WTC11 (cell line): Measurements from ENCODE around the gene PCDHA5. TPM values are rescaled to one million over a fixed set of nuclear protein-coding genes. Genes with fewer than 3 reads are reported as not detected.
"Not testable (repeated sequence)": the region's sequence is repeated elsewhere in the genome, so short reads cannot be mapped to it uniquely, and the experiment has no call there.

Experiments
- ATAC-seq: fragments of 200-7000 bp; cut with Tn5 transposase; 2 replicates; pipeline ENCODE4 v1.10.0; 2021; ENCODE audit warnings: mild to moderate bottlenecking, moderate library complexity
- CTCF ChIA-PET: fragments of 300-600 bp; sonication (Branson Sonifier 250); formaldehyde crosslinking; loops from one replicate; lab custom pipeline; 2021; ENCODE audit warnings: antibody characterized with exemption; lab: Charles Lee
- POLR2A ChIA-PET: fragments of 350-600 bp; sonication (Branson Sonifier 250); formaldehyde crosslinking; loops from one replicate; lab custom pipeline; 2021; ENCODE audit warnings: antibody characterized with exemption; lab: Charles Lee
- DNase-seq: peaks from one replicate; pipeline ENCODE4 v3.0.0; 2021; ENCODE audit warnings: low spot score
- H3K27ac Mint-ChIP-seq: 2 replicates; pipeline ENCODE4 v1.8.0; 2021; ENCODE audit warnings: mixed read lengths
- H3K27me3 Mint-ChIP-seq: 2 replicates; pipeline ENCODE4 v1.8.0; 2021; ENCODE audit warnings: low read depth, mild to moderate bottlenecking, moderate library complexity, mixed read lengths
- H3K36me3 Mint-ChIP-seq: 2 replicates; pipeline ENCODE4 v1.8.0; 2021; ENCODE audit warnings: mixed read lengths
- H3K4me1 Mint-ChIP-seq: 2 replicates; pipeline ENCODE4 v1.8.0; 2022; ENCODE audit warnings: mixed read lengths
- H3K4me3 Mint-ChIP-seq: 2 replicates; pipeline ENCODE4 v1.8.0; 2021; ENCODE audit warnings: mild to moderate bottlenecking, moderate library complexity, mixed read lengths
- H3K9me3 Mint-ChIP-seq: 2 replicates; pipeline ENCODE4 v1.8.0; 2021; ENCODE audit warnings: mixed read lengths
- CREM ChIP-seq: sonication (generic); formaldehyde crosslinking; IDR thresholded peaks from 2 replicates; pipeline ENCODE4 v1.8.1; 2022; ENCODE audit warnings: mild to moderate bottlenecking, missing genetic modification reagents, moderate library complexity
- ESRRA ChIP-seq: sonication (generic); formaldehyde crosslinking; IDR thresholded peaks from 2 replicates; pipeline ENCODE4 v1.8.1; 2022; ENCODE audit warnings: mild to moderate bottlenecking, missing genetic modification reagents, borderline replicate concordance
- GTF2I ChIP-seq: fragments of 250-450 bp; sonication (Bioruptor Pico); conservative IDR thresholded peaks from 2 replicates; pipeline ENCODE4 v1.4.0; 2021; ENCODE audit warnings: mild to moderate bottlenecking
- MYBL2 ChIP-seq: sonication (generic); formaldehyde crosslinking; IDR thresholded peaks from 2 replicates; pipeline ENCODE4 v1.8.1; 2023; ENCODE audit warnings: mild to moderate bottlenecking, moderate library complexity, missing genetic modification reagents
- NR3C1 ChIP-seq: sonication (generic); formaldehyde crosslinking; conservative IDR thresholded peaks from 2 replicates; pipeline ENCODE4 v1.8.1; 2023; ENCODE audit warnings: low read depth, mild to moderate bottlenecking, missing genetic modification reagents
- TEAD1 ChIP-seq: sonication (generic); formaldehyde crosslinking; IDR thresholded peaks from 2 replicates; pipeline ENCODE4 v1.8.0; 2022; ENCODE audit warnings: mild to moderate bottlenecking, missing genetic modification reagents
- total RNA-seq: library from RNA; stranded (reverse); gene quantifications from 3 replicates; pipeline ENCODE4 v1.2.3, GENCODE V29; 2021
- TF ChIP-seq, protein P1 (sequence below): sonication (generic); formaldehyde crosslinking; IDR thresholded peaks from 2 replicates; pipeline ENCODE4 v1.8.1; 2022; ENCODE audit warnings: mild to moderate bottlenecking, moderate library complexity, missing genetic modification reagents
- TF ChIP-seq, protein P2 (sequence below): sonication (generic); formaldehyde crosslinking; IDR thresholded peaks from 2 replicates; pipeline ENCODE4 v1.8.1; 2022; ENCODE audit warnings: missing genetic modification reagents, borderline replicate concordance
- TF ChIP-seq, protein P3 (sequence below): fragments of 200-600 bp; IDR thresholded peaks from 2 replicates; pipeline ENCODE4 v1.8.0; 2022; ENCODE audit warnings: antibody characterized with exemption
- TF ChIP-seq, protein P4 (sequence below): sonication (generic); formaldehyde crosslinking; IDR thresholded peaks from 2 replicates; pipeline ENCODE4 v1.8.1; 2023; ENCODE audit warnings: mild to moderate bottlenecking, moderate library complexity, missing genetic modification reagents
- TF ChIP-seq, protein P5 (sequence below): fragments of 250-450 bp; sonication (Bioruptor Pico); IDR thresholded peaks from 2 replicates; pipeline ENCODE4 v1.9.0; 2021; ENCODE audit warnings: mild to moderate bottlenecking
- TF ChIP-seq, protein P6 (sequence below): sonication (generic); formaldehyde crosslinking; IDR thresholded peaks from 2 replicates; pipeline ENCODE4 v1.8.0; 2022; ENCODE audit warnings: mild to moderate bottlenecking, missing genetic modification reagents
- TF ChIP-seq, protein P7 (sequence below): sonication (generic); formaldehyde crosslinking; conservative IDR thresholded peaks from 2 replicates; pipeline ENCODE4 v1.8.1; 2022; ENCODE audit warnings: mild to moderate bottlenecking, missing genetic modification reagents

The PCDHA5 gene
- total RNA-seq, 1 experiment from 2014 or later, result 0.90 TPM

DNA sequence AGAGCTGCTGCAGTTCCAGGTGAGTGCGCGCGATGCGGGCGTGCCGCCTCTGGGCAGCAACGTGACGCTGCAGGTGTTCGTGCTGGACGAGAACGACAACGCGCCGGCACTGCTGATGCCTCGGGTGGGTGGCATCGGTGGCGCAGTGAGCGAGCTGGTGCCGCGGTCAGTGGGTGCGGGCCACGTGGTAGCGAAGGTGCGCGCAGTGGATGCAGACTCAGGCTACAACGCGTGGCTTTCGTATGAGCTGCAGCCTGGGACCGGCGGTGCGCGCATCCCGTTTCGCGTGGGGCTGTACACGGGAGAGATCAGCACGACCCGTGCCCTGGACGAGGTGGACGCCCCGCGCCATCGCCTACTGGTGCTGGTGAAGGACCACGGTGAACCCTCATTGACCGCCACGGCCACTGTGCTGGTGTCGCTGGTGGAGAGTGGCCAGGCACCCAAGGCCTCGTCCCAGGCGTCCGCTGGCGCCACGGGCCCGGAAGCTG lies 18.6 kb upstream of the PCDHA5 start:
- H3K36me3 Mint-ChIP-seq, result peaks cover 16% of the 10 kb centered on the region
- TF ChIP-seq NR3C1 (CRISPR knock-in tag) (no peak), MYBL2 (CRISPR knock-in tag) (no peak), GTF2I (no peak)
- TF ChIP-seq, protein P1, sequence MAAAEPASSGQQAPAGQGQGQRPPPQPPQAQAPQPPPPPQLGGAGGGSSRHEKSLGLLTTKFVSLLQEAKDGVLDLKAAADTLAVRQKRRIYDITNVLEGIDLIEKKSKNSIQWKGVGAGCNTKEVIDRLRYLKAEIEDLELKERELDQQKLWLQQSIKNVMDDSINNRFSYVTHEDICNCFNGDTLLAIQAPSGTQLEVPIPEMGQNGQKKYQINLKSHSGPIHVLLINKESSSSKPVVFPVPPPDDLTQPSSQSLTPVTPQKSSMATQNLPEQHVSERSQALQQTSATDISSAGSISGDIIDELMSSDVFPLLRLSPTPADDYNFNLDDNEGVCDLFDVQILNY (CRISPR knock-in tag), result no peak
- TF ChIP-seq, protein P2, sequence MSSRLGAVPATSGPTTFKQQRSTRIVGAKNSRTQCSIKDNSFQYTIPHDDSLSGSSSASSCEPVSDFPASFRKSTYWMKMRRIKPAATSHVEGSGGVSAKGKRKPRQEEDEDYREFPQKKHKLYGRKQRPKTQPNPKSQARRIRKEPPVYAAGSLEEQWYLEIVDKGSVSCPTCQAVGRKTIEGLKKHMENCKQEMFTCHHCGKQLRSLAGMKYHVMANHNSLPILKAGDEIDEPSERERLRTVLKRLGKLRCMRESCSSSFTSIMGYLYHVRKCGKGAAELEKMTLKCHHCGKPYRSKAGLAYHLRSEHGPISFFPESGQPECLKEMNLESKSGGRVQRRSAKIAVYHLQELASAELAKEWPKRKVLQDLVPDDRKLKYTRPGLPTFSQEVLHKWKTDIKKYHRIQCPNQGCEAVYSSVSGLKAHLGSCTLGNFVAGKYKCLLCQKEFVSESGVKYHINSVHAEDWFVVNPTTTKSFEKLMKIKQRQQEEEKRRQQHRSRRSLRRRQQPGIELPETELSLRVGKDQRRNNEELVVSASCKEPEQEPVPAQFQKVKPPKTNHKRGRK (CRISPR knock-in tag), result no peak
- TF ChIP-seq, all 79 proteins: peak for 0
- Mint-ChIP-seq H3K27ac (no peak overlapping the region), H3K27me3 (no peaks in the 10 kb centered on the region), H3K4me1 (peaks cover 6% of the 10 kb centered on the region), H3K4me3 (no peak overlapping the region), H3K9me3 (peaks cover 8% of the 10 kb centered on the region)
- DNase-seq (no peak), ATAC-seq (no peak)
- ChIA-PET POLR2A (no interaction called here), CTCF (interaction anchor here (1.3 to 2.8 kb wide), 2 partner anchors 17 to 53 kb away, joined by 4 to 24 read pairs; partner anchors contain the start of genes PCDHA1 and PCDHA10)

DNA sequence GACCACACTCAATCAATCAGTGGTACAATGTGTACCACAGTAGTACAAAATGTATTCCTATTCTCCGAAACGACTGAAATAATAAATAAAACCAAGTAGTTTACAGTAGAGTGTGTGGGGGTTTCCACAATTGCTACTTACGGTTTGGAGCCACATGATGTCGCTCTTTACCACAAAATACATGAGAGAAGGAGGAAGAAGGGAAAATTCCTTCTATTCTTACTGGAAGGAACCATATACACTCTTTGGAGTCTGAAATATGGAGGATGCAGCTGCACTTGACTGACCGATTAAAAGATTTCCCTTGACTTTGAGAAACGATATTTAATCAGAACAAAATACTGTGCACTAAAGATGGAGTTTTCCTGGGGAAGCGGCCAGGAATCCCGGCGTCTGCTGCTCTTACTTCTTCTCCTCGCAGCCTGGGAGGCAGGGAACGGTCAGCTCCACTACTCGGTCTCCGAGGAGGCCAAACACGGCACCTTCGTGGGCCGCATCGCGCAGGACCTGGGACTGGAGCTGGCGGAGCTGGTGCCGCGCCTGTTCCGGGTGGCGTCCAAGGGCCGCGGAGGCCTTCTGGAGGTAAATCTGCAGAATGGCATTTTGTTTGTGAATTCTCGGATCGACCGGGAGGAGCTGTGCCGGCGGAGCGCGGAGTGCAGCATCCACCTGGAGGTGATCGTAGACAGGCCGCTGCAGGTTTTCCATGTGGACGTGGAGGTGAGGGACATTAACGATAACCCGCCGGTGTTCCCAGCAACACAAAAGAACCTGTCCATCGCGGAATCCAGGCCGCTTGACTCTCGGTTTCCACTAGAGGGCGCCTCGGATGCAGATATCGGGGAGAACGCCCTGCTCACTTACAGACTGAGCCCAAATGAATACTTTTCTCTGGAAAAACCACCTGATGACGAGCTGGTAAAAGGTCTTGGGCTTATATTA lies 14.3 kb upstream of the PCDHA5 start, which contains the start of gene PCDHA4:
Gene PCDHA4 (plus strand): TSS at position 235 of the 942 bp plus-strand sequence.
- TF ChIP-seq, protein P3, sequence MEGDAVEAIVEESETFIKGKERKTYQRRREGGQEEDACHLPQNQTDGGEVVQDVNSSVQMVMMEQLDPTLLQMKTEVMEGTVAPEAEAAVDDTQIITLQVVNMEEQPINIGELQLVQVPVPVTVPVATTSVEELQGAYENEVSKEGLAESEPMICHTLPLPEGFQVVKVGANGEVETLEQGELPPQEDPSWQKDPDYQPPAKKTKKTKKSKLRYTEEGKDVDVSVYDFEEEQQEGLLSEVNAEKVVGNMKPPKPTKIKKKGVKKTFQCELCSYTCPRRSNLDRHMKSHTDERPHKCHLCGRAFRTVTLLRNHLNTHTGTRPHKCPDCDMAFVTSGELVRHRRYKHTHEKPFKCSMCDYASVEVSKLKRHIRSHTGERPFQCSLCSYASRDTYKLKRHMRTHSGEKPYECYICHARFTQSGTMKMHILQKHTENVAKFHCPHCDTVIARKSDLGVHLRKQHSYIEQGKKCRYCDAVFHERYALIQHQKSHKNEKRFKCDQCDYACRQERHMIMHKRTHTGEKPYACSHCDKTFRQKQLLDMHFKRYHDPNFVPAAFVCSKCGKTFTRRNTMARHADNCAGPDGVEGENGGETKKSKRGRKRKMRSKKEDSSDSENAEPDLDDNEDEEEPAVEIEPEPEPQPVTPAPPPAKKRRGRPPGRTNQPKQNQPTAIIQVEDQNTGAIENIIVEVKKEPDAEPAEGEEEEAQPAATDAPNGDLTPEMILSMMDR, result peak; percentile 80
- TF ChIP-seq CREM (CRISPR knock-in tag) (no peak), TEAD1 (CRISPR knock-in tag) (0 out of 2 replicates have a peak, but pooled peaks have one; percentile 41), ESRRA (CRISPR knock-in tag) (no peak)
- TF ChIP-seq, protein P4, sequence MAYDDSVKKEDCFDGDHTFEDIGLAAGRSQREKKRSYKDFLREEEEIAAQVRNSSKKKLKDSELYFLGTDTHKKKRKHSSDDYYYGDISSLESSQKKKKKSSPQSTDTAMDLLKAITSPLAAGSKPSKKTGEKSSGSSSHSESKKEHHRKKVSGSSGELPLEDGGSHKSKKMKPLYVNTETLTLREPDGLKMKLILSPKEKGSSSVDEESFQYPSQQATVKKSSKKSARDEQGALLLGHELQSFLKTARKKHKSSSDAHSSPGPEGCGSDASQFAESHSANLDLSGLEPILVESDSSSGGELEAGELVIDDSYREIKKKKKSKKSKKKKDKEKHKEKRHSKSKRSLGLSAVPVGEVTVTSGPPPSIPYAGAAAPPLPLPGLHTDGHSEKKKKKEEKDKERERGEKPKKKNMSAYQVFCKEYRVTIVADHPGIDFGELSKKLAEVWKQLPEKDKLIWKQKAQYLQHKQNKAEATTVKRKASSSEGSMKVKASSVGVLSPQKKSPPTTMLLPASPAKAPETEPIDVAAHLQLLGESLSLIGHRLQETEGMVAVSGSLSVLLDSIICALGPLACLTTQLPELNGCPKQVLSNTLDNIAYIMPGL (CRISPR knock-in tag), result peak; percentile 86
- TF ChIP-seq, protein P5, sequence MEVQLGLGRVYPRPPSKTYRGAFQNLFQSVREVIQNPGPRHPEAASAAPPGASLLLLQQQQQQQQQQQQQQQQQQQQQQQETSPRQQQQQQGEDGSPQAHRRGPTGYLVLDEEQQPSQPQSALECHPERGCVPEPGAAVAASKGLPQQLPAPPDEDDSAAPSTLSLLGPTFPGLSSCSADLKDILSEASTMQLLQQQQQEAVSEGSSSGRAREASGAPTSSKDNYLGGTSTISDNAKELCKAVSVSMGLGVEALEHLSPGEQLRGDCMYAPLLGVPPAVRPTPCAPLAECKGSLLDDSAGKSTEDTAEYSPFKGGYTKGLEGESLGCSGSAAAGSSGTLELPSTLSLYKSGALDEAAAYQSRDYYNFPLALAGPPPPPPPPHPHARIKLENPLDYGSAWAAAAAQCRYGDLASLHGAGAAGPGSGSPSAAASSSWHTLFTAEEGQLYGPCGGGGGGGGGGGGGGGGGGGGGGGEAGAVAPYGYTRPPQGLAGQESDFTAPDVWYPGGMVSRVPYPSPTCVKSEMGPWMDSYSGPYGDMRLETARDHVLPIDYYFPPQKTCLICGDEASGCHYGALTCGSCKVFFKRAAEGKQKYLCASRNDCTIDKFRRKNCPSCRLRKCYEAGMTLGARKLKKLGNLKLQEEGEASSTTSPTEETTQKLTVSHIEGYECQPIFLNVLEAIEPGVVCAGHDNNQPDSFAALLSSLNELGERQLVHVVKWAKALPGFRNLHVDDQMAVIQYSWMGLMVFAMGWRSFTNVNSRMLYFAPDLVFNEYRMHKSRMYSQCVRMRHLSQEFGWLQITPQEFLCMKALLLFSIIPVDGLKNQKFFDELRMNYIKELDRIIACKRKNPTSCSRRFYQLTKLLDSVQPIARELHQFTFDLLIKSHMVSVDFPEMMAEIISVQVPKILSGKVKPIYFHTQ (CRISPR knock-in tag), result no peak
- TF ChIP-seq, protein P6, sequence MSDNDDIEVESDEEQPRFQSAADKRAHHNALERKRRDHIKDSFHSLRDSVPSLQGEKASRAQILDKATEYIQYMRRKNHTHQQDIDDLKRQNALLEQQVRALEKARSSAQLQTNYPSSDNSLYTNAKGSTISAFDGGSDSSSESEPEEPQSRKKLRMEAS (CRISPR knock-in tag), result peak; percentile 53; the same call in 1 of the 2 replicates
- TF ChIP-seq, protein P7, sequence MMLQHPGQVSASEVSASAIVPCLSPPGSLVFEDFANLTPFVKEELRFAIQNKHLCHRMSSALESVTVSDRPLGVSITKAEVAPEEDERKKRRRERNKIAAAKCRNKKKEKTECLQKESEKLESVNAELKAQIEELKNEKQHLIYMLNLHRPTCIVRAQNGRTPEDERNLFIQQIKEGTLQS, result no peak
- Mint-ChIP-seq H3K4me1 (peaks cover 7% of the 10 kb centered on the region), H3K36me3 (peaks cover 10% of the 10 kb centered on the region; the same call in 1 of the 2 replicates), H3K27me3 (no peaks in the 10 kb centered on the region), H3K27ac (peak within 1 kb of the TSS; percentile 36; the same call in 1 of the 2 replicates), H3K4me3 (peak within 1 kb of the TSS; percentile 92), H3K9me3 (peaks cover 2% of the 10 kb centered on the region)
- DNase-seq, result peak; percentile 90
- ATAC-seq, result peak; percentile 89
- ChIA-PET POLR2A (interaction anchor here (0.6 kb wide), 1 partner anchor 21 kb away, joined by 4 read pairs; no protein-coding TSS in a partner anchor), CTCF (interaction anchor here (0.6 to 5.4 kb wide), 31 partner anchors 11 to 448 kb away, joined by 3 to 61 read pairs (median 4); partner anchors contain the start of genes IK, PCDHA1, PCDHA10 and PCDHA11)

DNA sequence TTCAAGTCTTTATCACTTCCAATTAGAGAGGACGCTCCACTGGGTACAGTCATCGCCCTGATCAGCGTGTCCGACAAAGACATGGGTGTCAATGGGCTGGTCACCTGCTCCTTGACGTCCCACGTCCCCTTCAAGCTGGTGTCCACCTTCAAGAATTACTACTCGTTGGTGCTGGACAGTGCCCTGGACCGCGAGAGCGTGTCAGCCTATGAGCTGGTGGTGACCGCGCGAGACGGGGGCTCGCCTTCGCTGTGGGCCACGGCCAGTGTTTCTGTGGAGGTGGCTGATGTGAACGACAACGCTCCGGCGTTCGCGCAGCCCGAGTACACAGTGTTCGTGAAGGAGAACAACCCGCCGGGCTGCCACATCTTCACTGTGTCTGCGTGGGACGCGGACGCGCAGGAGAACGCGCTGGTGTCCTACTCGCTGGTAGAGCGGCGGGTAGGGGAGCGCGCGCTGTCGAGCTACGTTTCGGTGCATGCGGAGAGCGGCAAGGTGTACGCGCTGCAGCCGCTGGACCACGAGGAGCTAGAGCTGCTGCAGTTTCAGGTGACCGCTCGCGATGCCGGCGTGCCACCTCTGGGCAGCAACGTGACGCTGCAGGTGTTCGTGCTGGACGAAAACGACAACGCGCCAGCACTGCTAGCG lies 13.0 kb upstream of the PCDHA5 start:
- H3K9me3 Mint-ChIP-seq, H3K27me3 Mint-ChIP-seq, H3K36me3 Mint-ChIP-seq, POLR2A ChIA-PET, ATAC-seq, H3K27ac Mint-ChIP-seq, DNase-seq, H3K4me1 Mint-ChIP-seq: not testable (repeated sequence)
- CTCF ChIA-PET, result interaction anchor here (0.6 to 5.4 kb wide), 30 partner anchors 11 to 449 kb away, joined by 3 to 61 read pairs (median 4); partner anchors contain the start of genes IK, PCDHA1, PCDHA10 and PCDHA11
- peak overlapping the region; percentile 92; the same call in 1 of the 2 replicates for H3K4me3 Mint-ChIP-seq
